DND-41 (cell line): ENCODE data around the gene TGFA.

Source experiments
- ATAC-seq: fragments of 200-7000 bp; cut with Tn5 transposase; 3 replicates; pipeline ENCODE4 v1.9.1; 2021; ENCODE audit warnings: low read depth; ENCODE audit not compliant: insufficient read depth
- DNase-seq: peaks from one replicate; pipeline ENCODE4 v3.0.0-alpha.2; 2020
- H2AFZ ChIP-seq: 2 replicates; pipeline ENCODE4 v1.6.0; 2012; ENCODE audit warnings: low read depth, low read length
- H3K27ac ChIP-seq: 2 replicates; pipeline ENCODE4 v1.5.1; 2012; ENCODE audit warnings: low read length, inconsistent platforms
- H3K27me3 ChIP-seq: fragments of 200-600 bp; sonication (generic); 2 replicates; pipeline ENCODE4 v1.6.0; 2012; ENCODE audit warnings: low read length, mild to moderate bottlenecking, inconsistent platforms; ENCODE audit not compliant: insufficient read depth, poor library complexity
- H3K36me3 ChIP-seq: 2 replicates; pipeline ENCODE4 v1.5.1; 2012; ENCODE audit warnings: low read length, inconsistent platforms; ENCODE audit not compliant: insufficient read depth
- H3K4me1 ChIP-seq: 2 replicates; pipeline ENCODE4 v1.5.1; 2012; ENCODE audit warnings: mild to moderate bottlenecking, low read length; ENCODE audit not compliant: insufficient read depth
- H3K4me2 ChIP-seq: 2 replicates; pipeline ENCODE4 v1.6.0; 2012; ENCODE audit warnings: mild to moderate bottlenecking, moderate library complexity, low read length, inconsistent platforms; ENCODE audit not compliant: insufficient read depth
- H3K4me3 ChIP-seq, 2 experiments: fragments of 200-600 bp in 1 of 2; shearing (Covaris generic) in 1 of 2; 2 replicates each; pipeline ENCODE4 v1.5.1; 2012 to 2016; ENCODE audit warnings: inconsistent platforms in 2 of 2, low read length in 2 of 2, mild to moderate bottlenecking in 2 of 2, low read depth in 1 of 2, moderate library complexity in 1 of 2
- H3K79me2 ChIP-seq: 2 replicates; pipeline ENCODE4 v1.6.0; 2012; ENCODE audit warnings: low read length, inconsistent platforms; ENCODE audit not compliant: insufficient read depth
- H3K9ac ChIP-seq: 2 replicates; pipeline ENCODE4 v1.6.0; 2012; ENCODE audit warnings: low read depth, mild to moderate bottlenecking, inconsistent platforms, low read length, moderate library complexity
- H3K9me3 ChIP-seq: 2 replicates; pipeline ENCODE4 v1.5.1; 2012; ENCODE audit warnings: low read length, moderate library complexity, mild to moderate bottlenecking, inconsistent platforms; ENCODE audit not compliant: insufficient read depth, severe bottlenecking
- H4K20me1 ChIP-seq: 2 replicates; pipeline ENCODE4 v1.6.0; 2012; ENCODE audit warnings: low read length; ENCODE audit not compliant: insufficient read depth
- EZH2 ChIP-seq: IDR thresholded peaks from 3 replicates; pipeline ENCODE4 v1.6.1; 2012; ENCODE audit warnings: borderline replicate concordance, low read depth, mild to moderate bottlenecking, moderate library complexity, low read length, inconsistent platforms; ENCODE audit not compliant: severe bottlenecking
- TF ChIP-seq, protein P1 (sequence below): IDR thresholded peaks from 2 replicates; pipeline ENCODE4 v1.5.1; 2012; ENCODE audit warnings: borderline replicate concordance, low read length, moderate library complexity, mild to moderate bottlenecking; ENCODE audit not compliant: poor library complexity, severe bottlenecking; ENCODE audit errors: extremely low read depth

The TGFA gene

DNA sequence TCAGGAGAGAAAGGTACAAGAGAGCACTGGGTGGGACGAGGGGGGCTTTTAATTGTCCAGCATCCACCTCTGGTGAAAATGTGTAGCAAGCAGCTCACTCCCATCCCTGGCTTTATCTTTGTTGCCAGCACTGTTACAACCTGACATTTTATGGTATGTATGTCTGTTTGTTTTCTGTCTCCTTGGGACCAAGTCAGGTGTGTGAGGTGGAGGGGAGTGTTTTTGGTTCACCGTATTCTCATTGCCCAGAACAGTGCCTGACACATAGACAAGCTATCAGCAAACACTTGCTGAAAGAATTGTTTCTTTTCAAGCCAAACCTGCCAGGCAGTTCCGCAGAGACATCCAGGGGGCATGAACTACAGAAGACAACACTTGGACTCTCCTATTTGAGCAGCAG, 24.7 kb downstream of the TGFA start:
- DNase-seq (no peak), ATAC-seq (no peak)
- Histone ChIP-seq H3K4me2 (no peak overlapping the region), H2AFZ (no peak overlapping the region), H3K27ac (no peak overlapping the region), H3K36me3 (no peaks in the 10 kb centered on the region), H3K4me1 (peaks cover 3% of the 10 kb centered on the region; the same call in 1 of the 2 replicates), H3K9me3 (no peaks in the 10 kb centered on the region), H3K9ac (no peak overlapping the region), H3K27me3 (peaks cover 13% of the 10 kb centered on the region), H3K79me2 (no peaks in the 10 kb centered on the region), H4K20me1 (no peaks in the 10 kb centered on the region), H3K4me3 (no peak overlapping the region)
- TF ChIP-seq EZH2 = no peak
- TF ChIP-seq, protein P1, sequence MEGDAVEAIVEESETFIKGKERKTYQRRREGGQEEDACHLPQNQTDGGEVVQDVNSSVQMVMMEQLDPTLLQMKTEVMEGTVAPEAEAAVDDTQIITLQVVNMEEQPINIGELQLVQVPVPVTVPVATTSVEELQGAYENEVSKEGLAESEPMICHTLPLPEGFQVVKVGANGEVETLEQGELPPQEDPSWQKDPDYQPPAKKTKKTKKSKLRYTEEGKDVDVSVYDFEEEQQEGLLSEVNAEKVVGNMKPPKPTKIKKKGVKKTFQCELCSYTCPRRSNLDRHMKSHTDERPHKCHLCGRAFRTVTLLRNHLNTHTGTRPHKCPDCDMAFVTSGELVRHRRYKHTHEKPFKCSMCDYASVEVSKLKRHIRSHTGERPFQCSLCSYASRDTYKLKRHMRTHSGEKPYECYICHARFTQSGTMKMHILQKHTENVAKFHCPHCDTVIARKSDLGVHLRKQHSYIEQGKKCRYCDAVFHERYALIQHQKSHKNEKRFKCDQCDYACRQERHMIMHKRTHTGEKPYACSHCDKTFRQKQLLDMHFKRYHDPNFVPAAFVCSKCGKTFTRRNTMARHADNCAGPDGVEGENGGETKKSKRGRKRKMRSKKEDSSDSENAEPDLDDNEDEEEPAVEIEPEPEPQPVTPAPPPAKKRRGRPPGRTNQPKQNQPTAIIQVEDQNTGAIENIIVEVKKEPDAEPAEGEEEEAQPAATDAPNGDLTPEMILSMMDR = no peak

DNA sequence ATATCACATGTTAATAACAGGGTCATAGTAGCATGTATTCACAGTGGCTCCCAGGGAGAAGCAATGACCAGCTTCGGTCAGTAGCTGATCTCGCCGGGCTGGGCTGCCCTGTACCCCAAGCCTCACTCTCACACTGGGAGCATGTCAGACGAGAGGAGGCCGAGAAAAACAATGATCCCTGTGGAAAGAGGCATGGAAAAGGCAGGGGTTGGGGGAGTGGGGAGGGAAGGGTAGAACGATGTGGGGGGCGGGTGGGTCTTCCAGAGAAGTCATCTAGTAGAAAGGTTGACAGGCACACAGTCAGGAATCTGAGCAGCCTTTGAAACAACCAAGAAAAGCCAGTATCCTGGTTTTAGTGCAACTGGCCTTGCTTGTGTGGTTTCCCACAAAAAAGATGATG, 25.4 kb downstream of the TGFA start:
- DNase-seq (no peak), ATAC-seq (no peak)
- Histone ChIP-seq H3K36me3 (no peaks in the 10 kb centered on the region), H3K4me2 (no peak overlapping the region), H3K27me3 (peaks cover 8% of the 10 kb centered on the region), H2AFZ (no peak overlapping the region), H3K4me1 (peaks cover 5% of the 10 kb centered on the region; the same call in 1 of the 2 replicates), H3K27ac (no peak overlapping the region), H3K9ac (no peak overlapping the region), H3K9me3 (no peaks in the 10 kb centered on the region), H3K79me2 (no peaks in the 10 kb centered on the region), H3K4me3 (no peak overlapping the region), H4K20me1 (no peaks in the 10 kb centered on the region)
- TF ChIP-seq, protein P1 = no peak
- no peak for TF ChIP-seq EZH2

- Histone ChIP-seq H3K27ac (no peak overlapping the region), H2AFZ (no peak overlapping the region), H3K4me1 (peaks cover 5% of the 10 kb centered on the region; the same call in 1 of the 2 replicates), H3K9ac (no peak overlapping the region), H3K4me2 (no peak overlapping the region), H3K4me3 (no peak overlapping the region), H3K79me2 (no peaks in the 10 kb centered on the region), H3K36me3 (no peaks in the 10 kb centered on the region), H3K9me3 (no peaks in the 10 kb centered on the region), H3K27me3 (peaks cover 8% of the 10 kb centered on the region), H4K20me1 (no peaks in the 10 kb centered on the region)
- ATAC-seq (no peak), DNase-seq (no peak)
- no peak for TF ChIP-seq EZH2
- TF ChIP-seq, protein P1 = no peak
Measured at GRCh38 chr2:70527447-70528080, 26.1 kb downstream of the TGFA start.
